Activated B cell treated with CpG ODN at 0.5 μM for 24 hours (primary cell): ENCODE data around the gene MAP3K13. TPM values are rescaled to one million over a fixed set of nuclear protein-coding genes. Genes with fewer than 3 reads are reported as not detected.

ENCODE experiments used
- ATAC-seq: fragments of 200-7000 bp; cut with Tn5 transposase; one replicate; pipeline ENCODE4 v1.10.0; 2021; ENCODE audit warnings: low read depth, mild to moderate bottlenecking, moderate library complexity
- CTCF ChIA-PET: fragments of 350-600 bp; sonication (Branson Sonifier 250); formaldehyde crosslinking; loops from one replicate; lab custom pipeline; 2021; ENCODE audit warnings: antibody characterized with exemption; lab: Charles Lee
- POLR2A ChIA-PET: fragments of 350-600 bp; sonication (Branson Sonifier 250); formaldehyde crosslinking; loops from one replicate; lab custom pipeline; 2021; ENCODE audit warnings: antibody characterized with exemption; lab: Charles Lee
- DNase-seq: peaks from one replicate; pipeline ENCODE4 v3.0.0; 2022
- H3K27ac Mint-ChIP-seq: one replicate; pipeline ENCODE4 v1.8.0; 2020; ENCODE audit warnings: mixed read lengths
- H3K27me3 Mint-ChIP-seq: one replicate; pipeline ENCODE4 v1.8.0; 2021; ENCODE audit warnings: mixed read lengths
- H3K36me3 Mint-ChIP-seq: one replicate; pipeline ENCODE4 v1.8.0; 2021; ENCODE audit warnings: low read depth, mixed read lengths
- H3K4me1 Mint-ChIP-seq: one replicate; pipeline ENCODE4 v1.8.0; 2021; ENCODE audit warnings: mixed read lengths
- H3K4me3 Mint-ChIP-seq: one replicate; pipeline ENCODE4 v1.8.0; 2020; ENCODE audit warnings: mild to moderate bottlenecking, mixed read lengths
- H3K9me3 Mint-ChIP-seq: one replicate; pipeline ENCODE4 v1.8.0; 2020; ENCODE audit warnings: mixed read lengths
- intact Hi-C: fragments of 100-400 bp; cut with micrococcal nuclease; formaldehyde crosslinking; loops from one replicate; pipeline ENCODE4 v1.15.1; 2024
- total RNA-seq: library from RNA; stranded (reverse); gene quantifications from 2 replicates; pipeline ENCODE4 v1.2.3, GENCODE V29; 2022
- TF ChIP-seq, protein P1 (sequence below): fragments of 200-600 bp; IDR thresholded peaks from one replicate; pipeline ENCODE4 v1.8.0; 2022; ENCODE audit warnings: antibody characterized with exemption, mild to moderate bottlenecking

The MAP3K13 gene
- total RNA-seq, 1 donor from 2014 or later, result 10.5 TPM

DNA sequence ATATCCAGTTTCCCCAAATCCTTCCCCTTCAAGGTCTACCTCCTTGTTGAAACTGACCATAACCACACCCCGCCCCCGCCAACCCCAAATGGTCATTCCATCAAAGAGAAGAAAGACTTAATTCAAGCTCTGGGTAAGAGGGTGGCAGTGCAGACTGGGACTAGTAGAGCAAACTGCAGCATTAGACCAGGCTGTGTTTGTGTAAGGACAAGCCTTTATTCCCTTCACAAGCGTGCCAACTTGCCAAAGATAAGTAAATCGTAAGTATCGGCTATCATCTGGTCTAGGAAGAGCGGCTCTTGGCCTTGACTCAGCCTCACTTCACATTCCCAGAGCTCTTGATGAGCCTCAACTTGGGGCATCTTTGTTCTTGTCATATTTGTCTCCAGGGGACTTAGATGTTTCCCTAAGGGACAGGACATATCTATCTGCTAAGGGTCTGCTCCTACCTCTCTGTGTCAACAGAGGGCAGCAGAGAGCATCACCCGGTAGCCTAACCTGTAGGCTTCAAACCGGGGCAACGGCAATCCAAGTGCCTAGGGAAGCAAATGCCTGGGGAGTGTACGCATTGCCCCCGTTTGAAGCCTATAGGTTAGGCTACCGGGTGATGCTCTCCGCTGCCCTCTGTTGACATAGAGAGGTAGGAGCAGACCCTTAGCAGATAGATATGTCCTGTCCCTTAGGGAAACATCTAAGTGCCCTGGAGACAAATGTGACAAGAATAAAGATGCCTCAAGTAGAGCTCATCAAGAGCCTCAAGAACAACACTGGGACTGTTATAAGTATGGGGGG is 8.9 kb upstream of the MAP3K13 start:
- intact Hi-C loops, result loop anchor here (5.0 kb wide), 2 partner anchors 203 to 223 kb away; no protein-coding TSS in a partner anchor
- H3K27me3 Mint-ChIP-seq, result peaks cover 27% of the 10 kb centered on the region
- no peak overlapping the region for H3K4me3 Mint-ChIP-seq
- POLR2A ChIA-PET, result no interaction called here
- no peak overlapping the region for H3K27ac Mint-ChIP-seq
- TF ChIP-seq, protein P1, sequence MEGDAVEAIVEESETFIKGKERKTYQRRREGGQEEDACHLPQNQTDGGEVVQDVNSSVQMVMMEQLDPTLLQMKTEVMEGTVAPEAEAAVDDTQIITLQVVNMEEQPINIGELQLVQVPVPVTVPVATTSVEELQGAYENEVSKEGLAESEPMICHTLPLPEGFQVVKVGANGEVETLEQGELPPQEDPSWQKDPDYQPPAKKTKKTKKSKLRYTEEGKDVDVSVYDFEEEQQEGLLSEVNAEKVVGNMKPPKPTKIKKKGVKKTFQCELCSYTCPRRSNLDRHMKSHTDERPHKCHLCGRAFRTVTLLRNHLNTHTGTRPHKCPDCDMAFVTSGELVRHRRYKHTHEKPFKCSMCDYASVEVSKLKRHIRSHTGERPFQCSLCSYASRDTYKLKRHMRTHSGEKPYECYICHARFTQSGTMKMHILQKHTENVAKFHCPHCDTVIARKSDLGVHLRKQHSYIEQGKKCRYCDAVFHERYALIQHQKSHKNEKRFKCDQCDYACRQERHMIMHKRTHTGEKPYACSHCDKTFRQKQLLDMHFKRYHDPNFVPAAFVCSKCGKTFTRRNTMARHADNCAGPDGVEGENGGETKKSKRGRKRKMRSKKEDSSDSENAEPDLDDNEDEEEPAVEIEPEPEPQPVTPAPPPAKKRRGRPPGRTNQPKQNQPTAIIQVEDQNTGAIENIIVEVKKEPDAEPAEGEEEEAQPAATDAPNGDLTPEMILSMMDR, result no peak
- peak; percentile 19 for DNase-seq
- no peaks in the 10 kb centered on the region for H3K36me3 Mint-ChIP-seq
- no peaks in the 10 kb centered on the region for H3K4me1 Mint-ChIP-seq
- CTCF ChIA-PET, result interaction anchor here (1.2 to 1.8 kb wide), 2 partner anchors 218 to 221 kb away, joined by 3 to 6 read pairs; no protein-coding TSS in a partner anchor
- peak; percentile 84 for ATAC-seq
- H3K9me3 Mint-ChIP-seq, result peaks cover 5% of the 10 kb centered on the region

DNA sequence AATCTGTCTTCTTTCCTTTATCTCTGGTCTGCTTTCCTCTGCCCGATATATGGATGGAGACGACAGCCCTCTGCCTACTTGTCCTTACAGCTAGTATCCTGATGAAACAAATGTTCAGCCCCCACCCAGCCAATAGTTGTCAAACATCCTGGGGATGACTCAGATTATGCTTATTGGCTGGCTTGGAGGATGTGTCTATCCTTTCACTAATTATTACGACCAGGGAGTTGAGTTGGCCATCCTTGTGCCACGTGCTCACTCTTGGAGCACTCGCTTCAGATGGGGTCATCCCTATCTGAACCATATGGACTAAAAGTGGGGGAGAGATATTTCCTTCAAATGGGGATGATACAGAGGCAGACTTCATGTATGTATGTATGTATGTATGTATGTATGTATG is 6.4 kb upstream of the MAP3K13 start:
- ChIA-PET CTCF (no interaction called here), POLR2A (interaction anchor here (0.6 to 0.7 kb wide), 2 partner anchors 187 to 202 kb away, joined by 4 to 6 read pairs; no protein-coding TSS in a partner anchor)
- ATAC-seq (no peak), DNase-seq (no peak)
- H3K27ac Mint-ChIP-seq, result no peak overlapping the region
- intact Hi-C loops, result no loop called here
- TF ChIP-seq, protein P1, result no peak
- H3K36me3 Mint-ChIP-seq, result no peaks in the 10 kb centered on the region
- H3K4me1 Mint-ChIP-seq, result no peaks in the 10 kb centered on the region
- no peak overlapping the region for H3K4me3 Mint-ChIP-seq
- H3K9me3 Mint-ChIP-seq, result no peaks in the 10 kb centered on the region
- peaks cover 21% of the 10 kb centered on the region for H3K27me3 Mint-ChIP-seq

GRCh38 chr3:185361920-185362319 is 1.0 kb upstream of the MAP3K13 start:
- H3K36me3 Mint-ChIP-seq, result no peaks in the 10 kb centered on the region
- CTCF ChIA-PET, result no interaction called here
- ATAC-seq (no peak), DNase-seq (no peak)
- H3K27ac Mint-ChIP-seq, result no peak overlapping the region
- H3K27me3 Mint-ChIP-seq, result peaks cover 28% of the 10 kb centered on the region
- H3K9me3 Mint-ChIP-seq, result no peaks in the 10 kb centered on the region
- peaks cover 16% of the 10 kb centered on the region for H3K4me1 Mint-ChIP-seq
- intact Hi-C loops, result no loop called here
- TF ChIP-seq, protein P1, result no peak
- H3K4me3 Mint-ChIP-seq, result no peak overlapping the region
- POLR2A ChIA-PET, result no interaction called here

GRCh38 chr3:185363662-185364203 is 797 bp downstream of the MAP3K13 start:
- Mint-ChIP-seq H3K27me3 (peaks cover 32% of the 10 kb centered on the region), H3K4me3 (peak overlapping the region; percentile 81), H3K27ac (no peak overlapping the region), H3K36me3 (no peaks in the 10 kb centered on the region), H3K9me3 (no peaks in the 10 kb centered on the region), H3K4me1 (peaks cover 16% of the 10 kb centered on the region)
- ATAC-seq, result peak; percentile 16
- ChIA-PET POLR2A (no interaction called here), CTCF (no interaction called here)
- DNase-seq, result no peak
- TF ChIP-seq, protein P1, result no peak
- intact Hi-C loops, result no loop called here

DNA sequence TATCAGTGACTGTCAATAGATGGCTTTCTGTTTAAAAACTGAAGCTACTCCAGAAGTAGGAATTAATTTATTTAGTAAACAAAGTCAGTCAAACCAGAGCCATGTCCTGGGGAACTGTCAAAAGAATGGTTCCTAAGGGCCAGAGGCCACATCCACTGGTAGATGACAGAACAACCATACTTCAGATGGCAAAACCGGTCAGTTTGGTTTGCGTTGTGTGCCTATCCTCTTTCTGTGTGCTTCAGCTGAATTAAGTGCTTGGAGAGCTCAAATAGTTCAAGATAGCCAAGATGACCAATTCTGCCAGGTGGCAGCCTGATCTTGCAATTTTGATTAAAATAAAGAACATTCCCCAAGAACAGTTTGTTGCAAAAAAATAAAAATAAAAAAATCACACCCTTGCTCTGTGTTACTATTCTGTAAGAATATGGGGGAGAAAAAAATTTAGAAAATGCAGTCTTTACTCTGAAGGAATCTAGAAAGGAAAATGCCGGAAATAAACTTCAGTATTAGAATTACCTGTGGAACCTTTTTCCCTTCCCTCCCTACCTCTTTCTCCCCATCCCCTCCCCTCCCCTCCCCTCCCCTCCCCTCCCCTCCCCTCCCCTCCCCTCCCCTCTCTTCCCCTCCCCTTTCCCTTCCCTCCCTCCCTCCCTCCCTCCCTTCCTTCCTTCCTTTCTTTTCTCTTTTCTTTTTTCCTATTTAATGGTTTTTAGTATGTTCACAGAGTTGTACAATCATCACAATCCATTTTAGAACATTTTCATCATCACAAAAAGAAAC is 2.5 kb downstream of the MAP3K13 start:
- TF ChIP-seq, protein P1, result no peak
- H3K4me3 Mint-ChIP-seq, result no peak overlapping the region
- H3K36me3 Mint-ChIP-seq, result no peaks in the 10 kb centered on the region
- no peaks in the 10 kb centered on the region for H3K9me3 Mint-ChIP-seq
- POLR2A ChIA-PET, result no interaction called here
- CTCF ChIA-PET, result no interaction called here
- peaks cover 28% of the 10 kb centered on the region for H3K27me3 Mint-ChIP-seq
- DNase-seq, result no peak
- H3K4me1 Mint-ChIP-seq, result peaks cover 16% of the 10 kb centered on the region
- H3K27ac Mint-ChIP-seq, result no peak overlapping the region
- intact Hi-C loops, result no loop called here
- no peak for ATAC-seq
